Thoracic aorta (tissue), 2 donors: Measurements from ENCODE around the gene DDIT4. TPM values are rescaled to one million over a fixed set of nuclear protein-coding genes. Genes with fewer than 3 reads are reported as not detected.

Experiments
- ATAC-seq: fragments of 150-250 bp; one replicate; pipeline ENCODE4 v1.8.0; 2017; ENCODE audit warnings: low read depth; ENCODE audit not compliant: insufficient number of reproducible peaks, low FRiP score
- DNase-seq: peaks from one replicate; pipeline ENCODE4 v3.0.0-alpha.2; 2020; ENCODE audit warnings: low spot score
- H3K27ac ChIP-seq, 2 donors: fragments of 200-600 bp; sonication (generic); 1 replicate in 1 of 2; 2 replicates in 1 of 2; pipeline ENCODE4 v1.5.1; 2016; ENCODE audit warnings: mild to moderate bottlenecking in 2 of 2, moderate library complexity in 2 of 2
- H3K27me3 ChIP-seq: fragments of 200-600 bp; sonication (generic); replicated peaks from 2 replicates; pipeline ENCODE4 v1.6.0; 2016; ENCODE audit warnings: mild to moderate bottlenecking; ENCODE audit not compliant: insufficient read depth
- H3K36me3 ChIP-seq: fragments of 200-600 bp; sonication (generic); one replicate; pipeline ENCODE4 v1.5.1; 2016
- H3K4me1 ChIP-seq, 2 donors: fragments of 200-600 bp; sonication (generic); 1 replicate in 1 of 2; 2 replicates in 1 of 2; pipeline versions ENCODE4 v1.5.1 to v1.6.0; 2016; ENCODE audit warnings: low read depth in 2 of 2, mild to moderate bottlenecking in 1 of 2; ENCODE audit not compliant: control insufficient read depth in 1 of 2
- H3K4me3 ChIP-seq: fragments of 200-600 bp; sonication (generic); 2 replicates; pipeline ENCODE4 v1.5.1; 2016; ENCODE audit warnings: mild to moderate bottlenecking
- H3K9me3 ChIP-seq: fragments of 200-600 bp; sonication (generic); 2 replicates; pipeline ENCODE4 v1.5.1; 2016
- CTCF ChIP-seq: fragments of 200-600 bp; sonication (generic); IDR thresholded peaks from one replicate; pipeline ENCODE4 v1.5.1; 2019; ENCODE audit warnings: antibody characterized with exemption
- total RNA-seq, 2 donors: library from RNA; depleted of rRNA; stranded (reverse); fragments of >200 nt; gene quantifications; one replicate each; pipeline versions ENCODE4 v1.1.0 to v1.2.3, GENCODE V29; 2016

The DDIT4 gene
- total RNA-seq, 2 donors from 2014 or later = 163 to 374 TPM

- Histone ChIP-seq H3K4me1 (peaks cover 36 to 57% of the 10 kb centered on the region in 2 donors), H3K4me3 (peak overlapping the region; percentile 77), H3K9me3 (no peaks in the 10 kb centered on the region), H3K27ac (peak overlapping the region; percentile 63 to 69), H3K36me3 (no peaks in the 10 kb centered on the region), H3K27me3 (no peaks in the 10 kb centered on the region)
- no peak for TF ChIP-seq CTCF
- no peak for DNase-seq
- ATAC-seq = peak; percentile 60
Measured at GRCh38 chr10:72260239-72260975, 13.3 kb upstream of the DDIT4 start.

GRCh38 chr10:72260976-72261783 lies 12.5 kb upstream of the DDIT4 start:
- Histone ChIP-seq H3K36me3 (no peaks in the 10 kb centered on the region), H3K9me3 (no peaks in the 10 kb centered on the region), H3K4me3 (peak overlapping the region; percentile 77), H3K27ac (peak overlapping the region; percentile 63 to 69), H3K27me3 (no peaks in the 10 kb centered on the region), H3K4me1 (peaks cover 28 to 49% of the 10 kb centered on the region in 2 donors)
- no peak for ATAC-seq
- DNase-seq = no peak
- TF ChIP-seq CTCF = no peak

GRCh38 chr10:72261784-72262404 lies 11.8 kb upstream of the DDIT4 start:
- peaks cover 22 to 42% of the 10 kb centered on the region in 2 donors for H3K4me1 ChIP-seq
- H3K4me3 ChIP-seq = no peak overlapping the region

GRCh38 chr10:72263613-72264241 lies 10.0 kb upstream of the DDIT4 start:
- H3K36me3 ChIP-seq = no peaks in the 10 kb centered on the region
- no peak for ATAC-seq
- H3K4me1 ChIP-seq = peaks cover 17 to 33% of the 10 kb centered on the region in 2 donors
- H3K9me3 ChIP-seq = no peaks in the 10 kb centered on the region
- DNase-seq = no peak
- no peak for TF ChIP-seq CTCF
- H3K27ac ChIP-seq = no peak overlapping the region
- no peak overlapping the region for H3K4me3 ChIP-seq
- H3K27me3 ChIP-seq = no peaks in the 10 kb centered on the region

More at GRCh38 chr10:72261784-72262404, 11.8 kb upstream of the DDIT4 start:
- TF ChIP-seq CTCF = no peak
- DNase-seq (no peak), ATAC-seq (no peak)
- H3K36me3 ChIP-seq = no peaks in the 10 kb centered on the region
- peak overlapping the region in 1 of 2 donors; percentile 69 for H3K27ac ChIP-seq
- no peaks in the 10 kb centered on the region for H3K9me3 ChIP-seq
- no peaks in the 10 kb centered on the region for H3K27me3 ChIP-seq
